ENCODE data around the gene TAF4.
A peak's percentile ranks its signal among the peaks of the same experiment; 100 is the strongest.

The TAF4 gene

DNA sequence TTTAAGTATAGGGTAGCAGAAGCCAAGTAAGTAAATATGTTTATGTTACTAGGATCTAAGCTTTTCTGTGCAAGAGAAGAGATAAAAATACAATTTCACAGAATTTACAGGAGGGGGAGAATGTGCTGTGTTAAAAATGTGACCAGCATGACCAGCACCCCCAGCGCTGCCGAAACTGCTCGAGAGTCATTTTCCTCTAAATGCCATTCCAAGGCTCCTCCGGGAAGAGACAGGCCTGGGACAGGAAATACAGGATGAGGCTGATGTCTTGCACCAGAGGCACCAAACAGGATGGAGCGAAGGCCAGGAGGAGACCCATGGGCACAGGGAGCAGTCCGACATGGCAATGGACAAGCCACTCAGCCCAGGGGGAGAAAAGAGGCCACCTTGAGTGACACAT lies 21.1 kb downstream of the TAF4 start:
- DNase-seq (ENCODE audit: low spot score): no peak

DNA sequence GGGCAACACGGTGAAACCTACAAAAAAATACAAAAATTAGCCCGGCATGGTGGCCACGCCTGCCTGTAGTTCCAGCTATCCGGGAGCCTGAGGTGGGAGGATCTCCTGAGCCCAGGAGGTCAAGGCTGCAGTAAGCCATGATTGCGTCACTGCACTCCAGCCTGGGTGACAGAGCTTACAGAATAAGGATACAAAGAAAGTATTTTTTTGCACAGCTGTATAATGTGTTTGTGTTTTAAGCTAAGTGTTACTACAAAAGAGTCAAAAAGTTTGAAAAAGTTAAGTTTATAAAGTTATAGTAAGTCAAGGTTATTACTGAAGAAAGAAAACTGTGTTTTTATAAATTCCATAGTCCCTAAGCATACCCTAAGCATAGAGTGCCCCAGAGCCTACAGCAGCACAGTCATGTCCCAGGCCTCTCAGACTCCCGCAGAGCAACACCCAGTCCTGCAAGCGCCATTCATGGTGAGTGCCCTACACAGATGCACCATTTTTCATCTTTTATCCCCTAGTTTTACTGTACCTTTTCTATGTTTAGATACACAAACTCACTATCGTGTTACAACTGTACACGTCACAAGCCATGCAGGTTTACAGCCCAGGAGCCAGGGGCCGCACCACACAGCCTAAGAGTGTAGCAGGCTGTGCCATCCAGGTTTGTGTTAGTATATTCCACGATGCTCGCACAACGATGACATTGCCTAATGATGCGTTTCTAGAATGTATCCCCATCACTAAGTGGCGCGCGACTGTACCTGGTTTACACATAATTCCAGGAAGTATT lies 22.4 kb downstream of the TAF4 start:
- DNase-seq (ENCODE audit: low spot score): no peak

DNA sequence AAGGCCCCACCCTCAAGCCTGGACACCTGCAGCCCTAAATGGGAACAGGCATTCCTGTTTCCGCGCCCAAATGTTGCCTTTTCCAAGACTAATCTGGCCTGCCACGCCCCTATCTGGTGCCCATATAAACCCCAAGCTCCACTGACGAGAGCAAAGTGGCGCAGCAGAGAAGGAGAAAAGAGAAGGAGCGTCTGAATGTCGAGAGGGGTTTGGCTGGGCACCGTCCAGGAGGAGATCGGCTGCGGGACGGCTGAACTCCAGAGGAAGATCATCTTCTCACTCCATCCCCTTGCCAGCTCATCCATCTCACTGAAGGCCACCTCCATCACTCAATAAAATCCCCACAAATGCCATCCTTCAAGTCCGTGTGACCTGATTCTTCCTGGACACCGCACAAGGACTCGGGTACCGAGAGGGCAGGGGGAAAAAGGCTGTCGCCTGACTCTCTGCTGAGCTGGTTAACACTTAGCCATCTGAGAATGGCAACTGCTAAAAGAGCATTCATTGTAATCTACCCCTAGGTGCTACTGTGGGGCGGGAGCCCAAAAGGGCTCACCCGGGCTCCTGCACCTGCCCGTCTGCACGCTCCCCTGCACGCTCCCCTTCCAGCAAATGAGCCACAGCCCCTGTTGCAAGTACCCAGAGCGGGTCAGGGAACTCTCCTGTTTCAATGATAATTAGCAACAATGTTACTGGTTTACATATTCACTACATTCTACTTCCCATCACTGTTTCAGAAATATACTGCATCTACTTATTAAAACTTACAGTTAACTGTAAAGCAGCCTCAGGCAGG lies 23.5 kb downstream of the TAF4 start:
- no peak for DNase-seq (ENCODE audit: low spot score)

DNA sequence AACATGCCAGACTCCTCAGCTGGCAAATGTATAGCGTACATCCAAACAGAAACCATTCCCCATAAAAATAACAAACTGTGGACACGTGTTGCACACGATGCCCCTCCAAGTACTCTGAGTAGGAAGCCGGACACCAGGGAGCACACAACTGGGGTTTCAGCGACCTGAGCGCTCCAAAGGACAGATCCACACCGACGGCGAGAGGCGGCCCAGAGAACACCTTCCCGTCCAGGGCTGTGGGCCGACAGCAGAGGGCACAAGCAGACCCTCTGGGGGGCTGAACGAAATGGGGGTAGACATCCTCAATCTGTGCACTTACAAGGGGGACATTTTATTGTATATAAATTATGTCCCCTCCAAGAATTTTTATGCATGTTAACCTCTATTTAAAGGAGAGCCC lies 24.7 kb downstream of the TAF4 start:
- DNase-seq (ENCODE audit: low spot score): no peak

DNA sequence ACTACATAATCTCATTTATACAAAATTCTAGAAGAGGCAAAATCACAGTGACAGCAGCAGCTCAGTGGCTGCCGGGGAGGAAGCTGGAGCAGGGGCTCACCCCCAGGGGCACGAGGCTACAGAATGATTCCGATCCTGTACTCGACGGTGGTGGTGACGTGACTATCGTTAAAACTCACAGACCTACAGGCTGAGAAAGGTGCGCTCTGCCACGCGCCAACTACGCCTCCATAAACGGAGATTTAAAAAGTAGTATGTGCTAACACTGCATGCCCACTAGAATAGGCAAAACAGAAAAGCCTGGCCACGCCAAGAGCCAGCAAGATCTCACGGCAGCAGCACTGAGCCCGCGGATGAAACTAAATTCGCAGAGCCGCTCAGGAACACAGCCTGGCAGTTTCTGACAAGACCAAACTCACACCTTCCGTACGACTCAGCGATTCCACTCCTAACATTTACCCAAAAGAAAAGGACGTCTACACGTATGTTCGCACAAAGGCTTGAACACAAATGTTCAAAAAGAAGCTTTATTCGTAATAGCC lies 25.2 kb downstream of the TAF4 start:
- peak; percentile 54 for DNase-seq (ENCODE audit: low spot score)

DNA sequence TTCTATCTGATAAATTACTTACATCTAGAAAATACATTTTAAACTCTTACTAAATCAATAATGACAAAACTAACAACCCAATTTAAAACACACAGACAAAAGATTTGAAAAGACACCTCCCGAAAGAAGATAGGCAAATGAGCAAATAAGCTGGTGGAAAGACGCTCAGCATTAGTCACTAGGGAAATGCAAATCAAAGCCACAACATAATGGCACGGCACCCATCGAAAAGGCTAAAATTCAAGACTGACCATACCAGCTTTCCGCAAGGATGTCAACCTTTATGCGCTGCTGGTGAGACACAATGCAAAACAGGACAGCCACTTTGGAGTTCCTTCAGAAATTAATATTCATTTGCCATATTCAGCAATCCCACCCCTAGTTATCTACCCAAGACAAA lies 25.9 kb downstream of the TAF4 start:
- DNase-seq (ENCODE audit: low spot score): no peak

DNA sequence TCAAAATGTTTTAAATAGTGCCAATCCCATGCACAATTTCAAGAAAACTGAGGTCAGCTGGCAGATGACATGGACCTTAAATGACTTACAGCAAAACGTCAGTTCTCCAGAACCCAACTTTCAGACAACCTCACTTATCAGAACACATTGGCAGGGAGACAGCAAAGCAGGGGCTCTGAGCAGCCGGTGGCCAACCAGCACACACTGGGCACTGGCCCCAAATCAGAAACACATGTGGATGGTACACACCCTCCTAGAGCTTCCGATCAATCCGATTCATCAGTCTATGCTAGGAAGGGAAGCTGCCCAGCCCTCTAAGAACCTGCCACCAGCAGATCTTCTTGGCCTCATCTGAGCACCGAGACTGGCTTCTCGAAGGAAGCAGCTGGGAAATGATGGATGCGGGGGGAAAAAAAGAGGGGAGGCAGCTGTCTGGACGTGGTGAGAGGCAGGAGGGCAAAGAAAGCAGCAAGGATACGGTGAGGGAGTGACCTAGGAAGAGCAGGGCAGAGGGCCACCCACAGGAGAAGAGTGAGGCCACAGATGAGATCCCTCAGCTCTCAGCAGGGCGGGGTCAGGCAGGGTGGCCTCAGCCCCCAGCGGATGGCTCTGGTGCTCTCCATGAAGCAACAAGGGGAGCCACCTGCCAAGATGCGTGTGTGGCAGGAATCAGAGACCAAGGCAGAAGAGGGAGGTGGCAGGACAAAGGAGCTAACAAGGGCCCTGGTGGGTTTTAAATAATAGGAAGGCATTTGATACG lies 32.9 kb downstream of the TAF4 start:
- DNase-seq (ENCODE audit: low spot score): no peak

DNA sequence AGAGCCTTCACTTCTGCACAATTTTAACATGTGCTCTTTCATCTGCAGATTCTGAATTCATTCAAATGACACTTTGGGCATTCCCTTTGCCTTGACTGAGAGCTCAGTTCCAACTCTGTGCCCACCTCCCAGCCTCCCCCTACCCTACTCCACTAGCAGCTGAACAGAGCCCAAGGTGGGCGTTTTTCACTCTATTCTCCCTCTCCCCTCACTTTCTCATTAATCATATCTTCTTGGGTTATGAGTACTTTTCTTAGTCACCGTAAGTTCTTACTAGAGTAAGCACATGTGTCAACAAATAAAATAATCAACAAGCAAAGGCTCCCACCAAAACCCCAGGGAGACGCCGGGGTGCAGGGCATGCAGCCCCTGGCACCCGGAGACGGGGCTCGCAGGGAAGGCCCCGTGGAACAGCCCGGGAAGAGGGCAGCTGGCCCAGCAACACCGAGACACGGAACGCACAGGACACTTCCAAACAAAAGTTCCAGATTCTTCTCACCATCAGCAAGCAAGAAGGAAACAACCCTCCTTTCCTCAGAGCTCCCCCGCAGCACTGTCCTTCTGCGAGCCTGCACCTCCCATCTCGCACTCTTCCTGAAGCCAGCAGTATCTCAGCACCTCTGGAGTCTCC lies 34.1 kb downstream of the TAF4 start:
- no peak for DNase-seq (ENCODE audit: low spot score)

DNA sequence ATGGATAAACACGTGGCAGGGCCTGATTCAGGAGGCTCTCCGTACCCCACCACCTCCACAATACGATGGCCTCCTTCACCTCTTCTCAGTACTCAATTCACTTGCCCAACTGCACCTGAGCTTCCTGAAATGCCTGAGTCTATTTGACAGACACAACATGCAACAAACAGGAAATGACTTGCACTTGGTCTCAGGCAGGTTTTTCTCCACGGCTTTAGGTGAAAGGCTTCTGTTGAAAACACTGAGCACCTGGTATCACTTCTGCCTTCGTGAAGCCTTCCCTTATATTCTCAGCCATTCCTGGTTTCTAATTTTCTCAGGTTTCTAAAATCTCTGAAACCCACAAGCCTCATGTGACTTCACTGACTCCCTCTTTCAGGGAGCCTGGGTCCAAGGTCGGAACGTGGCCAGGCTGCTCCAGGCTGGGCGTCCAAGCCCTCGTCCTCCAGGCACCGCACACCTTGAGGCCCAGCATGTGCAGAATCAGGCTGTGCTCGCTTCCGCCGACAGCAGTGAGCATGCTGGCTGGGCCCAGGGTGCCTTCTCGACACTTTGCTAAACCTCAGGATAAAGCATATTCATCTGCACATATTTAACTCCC lies 34.7 kb downstream of the TAF4 start:
- DNase-seq (ENCODE audit: low spot score): no peak

DNA sequence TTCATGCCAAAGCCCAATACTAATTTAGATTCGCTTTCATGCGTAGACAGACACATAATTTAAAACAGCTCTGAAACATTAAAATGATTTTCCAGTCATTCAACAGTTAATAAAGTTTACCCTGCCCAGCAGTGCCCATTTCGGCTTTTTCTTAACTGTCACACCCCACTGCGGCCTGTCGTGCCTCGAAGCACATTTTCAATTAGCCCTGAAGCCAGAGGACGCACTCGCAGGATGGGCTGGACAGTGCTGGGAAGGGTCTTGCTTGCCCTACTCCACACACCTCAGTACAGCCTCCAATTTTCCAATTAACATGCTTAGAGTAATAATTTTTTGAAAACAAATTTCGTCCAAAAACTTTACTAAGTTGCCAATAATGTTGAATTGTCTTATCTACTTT lies 35.3 kb downstream of the TAF4 start:
- DNase-seq (ENCODE audit: low spot score): no peak

DNA sequence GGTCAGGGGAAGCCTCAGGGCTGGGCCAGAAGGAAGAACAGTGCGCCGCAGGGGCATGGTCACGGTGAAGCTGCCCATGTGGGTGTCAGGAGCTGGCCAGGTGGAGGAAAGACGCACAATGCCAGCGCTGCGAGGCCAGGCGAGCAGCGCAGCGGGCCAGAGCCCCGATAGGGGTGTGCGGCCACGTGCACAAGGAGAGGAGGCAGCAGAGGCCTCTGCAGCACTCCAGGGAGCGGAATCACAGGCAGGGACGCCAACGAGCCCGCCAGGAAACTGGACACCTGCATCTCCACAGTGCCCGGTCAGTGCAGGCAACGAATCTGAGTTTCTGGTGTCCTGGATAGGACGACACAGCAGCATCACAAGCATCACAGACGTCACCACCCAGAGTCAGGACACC lies 35.7 kb downstream of the TAF4 start:
- no peak for DNase-seq (ENCODE audit: low spot score)

DNA sequence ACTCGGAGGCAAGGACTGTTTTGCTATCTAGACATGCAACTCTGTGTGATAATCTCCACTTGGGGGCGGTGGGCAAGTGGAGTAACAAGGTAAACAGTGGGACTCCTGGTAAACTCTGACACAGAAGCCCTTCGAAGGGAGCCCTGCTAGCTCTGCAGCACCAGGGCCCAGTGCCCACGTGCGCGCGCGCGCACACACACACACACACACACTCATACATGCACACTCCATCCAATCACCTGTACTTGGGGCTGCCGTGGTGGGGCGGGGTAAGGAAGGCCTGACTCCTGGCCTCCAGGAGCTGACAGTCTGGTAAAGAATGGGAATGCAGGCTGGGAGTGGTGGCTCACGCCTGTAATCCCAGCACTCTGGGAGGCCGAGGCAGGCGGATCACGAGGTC lies 36.4 kb downstream of the TAF4 start:
- no peak for DNase-seq (ENCODE audit: low spot score)

DNA sequence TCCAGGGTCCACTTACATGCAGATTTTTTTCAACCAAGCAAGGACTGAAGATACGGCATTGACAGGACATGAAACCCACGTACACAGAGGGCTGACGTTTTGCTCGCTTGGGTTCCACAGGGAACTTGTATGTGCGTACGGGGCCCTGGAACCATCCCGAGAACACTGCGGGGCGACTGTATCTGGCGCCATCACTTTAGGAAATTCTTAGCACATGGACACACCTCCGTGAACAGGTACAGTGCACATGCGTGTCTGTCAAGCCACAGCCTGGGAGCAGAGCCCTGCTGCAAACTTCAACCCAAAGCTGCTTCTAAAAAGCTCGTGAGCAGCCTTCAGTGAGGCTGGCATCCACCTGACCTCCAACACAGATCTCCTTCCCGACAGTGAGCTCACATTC lies 37.3 kb downstream of the TAF4 start:
- DNase-seq (ENCODE audit: low spot score): peak; percentile 58

DNA sequence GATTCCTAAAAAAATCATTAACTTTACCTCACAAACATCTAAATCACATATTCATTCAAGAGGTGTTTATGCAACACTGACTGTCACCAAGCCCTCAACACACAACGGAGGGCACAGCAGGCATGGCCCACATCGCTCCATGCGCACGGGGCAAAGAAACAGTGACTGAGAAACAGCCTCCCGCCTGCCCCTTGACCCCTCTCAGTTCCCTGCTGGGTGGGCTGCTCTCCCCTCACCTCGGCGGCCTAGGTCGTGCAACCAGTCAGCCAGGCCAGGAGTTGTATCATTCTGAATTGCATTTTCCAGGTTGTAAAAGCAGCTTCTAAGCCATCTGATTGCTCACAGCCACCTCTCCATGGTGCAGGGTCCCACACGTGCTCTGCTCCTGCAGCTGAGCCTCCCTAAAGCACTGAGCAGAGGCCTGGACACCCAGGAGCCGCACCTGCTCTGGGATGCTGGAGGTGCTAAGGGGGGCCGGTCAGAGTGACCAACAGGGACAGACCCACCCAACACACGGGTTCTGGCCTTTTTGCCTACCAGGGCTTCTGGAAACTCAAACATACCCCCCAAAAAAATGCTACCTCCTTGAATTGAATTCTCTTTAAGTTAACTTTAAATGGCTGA lies 37.9 kb downstream of the TAF4 start:
- no peak for DNase-seq (ENCODE audit: low spot score)

DNA sequence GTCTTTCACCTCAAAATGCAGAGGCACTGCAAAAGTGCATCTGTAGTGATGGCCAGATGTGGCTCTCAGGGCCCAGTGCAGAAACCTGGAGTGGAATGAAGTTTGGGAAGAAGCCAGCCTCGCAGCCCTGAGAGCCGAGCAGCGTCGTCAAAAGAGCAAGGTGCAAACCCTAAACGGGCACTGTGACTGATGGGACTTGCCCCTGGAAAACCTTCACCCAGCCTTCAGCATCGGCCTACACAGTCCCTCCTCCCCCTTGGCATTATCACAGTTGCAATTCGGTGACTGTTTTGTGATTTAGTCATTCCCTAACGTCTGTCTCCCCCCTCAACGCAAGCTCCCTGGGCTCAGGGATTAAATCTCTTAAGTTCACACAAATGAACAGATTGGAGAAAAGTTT lies 38.6 kb downstream of the TAF4 start:
- no peak for DNase-seq (ENCODE audit: low spot score)

DNA sequence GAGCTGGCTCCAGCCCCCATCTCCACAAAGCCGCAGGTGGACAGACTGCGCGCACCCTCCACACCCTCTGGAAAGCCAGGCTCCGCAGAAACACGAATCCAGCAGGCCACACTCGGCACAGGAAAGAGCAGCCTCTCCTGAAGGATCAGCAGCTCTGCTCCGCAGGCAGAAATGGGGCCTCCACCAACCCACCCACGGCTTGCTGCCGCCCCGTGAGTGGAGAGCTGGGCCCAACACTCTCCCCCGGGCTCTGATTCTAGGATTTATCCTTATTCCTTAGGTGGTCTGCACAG lies 39.2 kb downstream of the TAF4 start:
- DNase-seq (ENCODE audit: low spot score): no peak

DNA sequence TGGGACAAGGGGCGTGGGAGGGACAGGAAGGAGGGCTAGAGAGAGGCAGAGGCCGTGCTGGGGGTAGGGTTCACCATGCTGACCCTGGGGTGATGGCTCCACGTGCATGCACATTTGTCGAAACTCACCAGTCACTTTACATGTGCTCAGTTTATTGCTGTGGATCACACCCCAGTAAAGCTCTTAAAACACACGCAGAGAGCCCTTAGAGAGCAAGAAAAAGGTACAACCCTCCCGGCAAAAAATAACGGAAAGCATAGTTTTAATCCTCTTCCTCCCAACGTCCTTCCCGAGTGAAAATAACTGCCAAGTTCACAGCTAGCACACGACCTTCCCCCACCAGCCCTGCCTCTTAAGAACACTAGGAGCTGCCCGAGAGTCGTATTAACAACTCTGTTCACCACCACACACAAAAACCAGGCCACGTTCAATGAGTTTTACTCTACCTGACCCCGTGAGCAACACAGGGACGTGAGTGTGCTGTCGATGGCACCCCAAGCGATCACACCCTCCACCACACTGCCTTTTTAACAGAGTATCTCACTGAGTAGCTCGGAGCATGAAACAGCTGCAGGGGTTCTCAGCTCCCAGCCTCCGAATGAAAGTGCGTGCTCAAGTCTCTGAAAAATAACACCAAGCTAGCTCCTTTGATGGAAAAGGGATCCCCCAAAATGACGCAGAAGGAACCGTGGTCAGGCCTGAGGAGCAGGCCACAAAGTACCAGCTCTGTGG lies 39.7 kb downstream of the TAF4 start:
- DNase-seq (ENCODE audit: low spot score): peak; percentile 78

DNA sequence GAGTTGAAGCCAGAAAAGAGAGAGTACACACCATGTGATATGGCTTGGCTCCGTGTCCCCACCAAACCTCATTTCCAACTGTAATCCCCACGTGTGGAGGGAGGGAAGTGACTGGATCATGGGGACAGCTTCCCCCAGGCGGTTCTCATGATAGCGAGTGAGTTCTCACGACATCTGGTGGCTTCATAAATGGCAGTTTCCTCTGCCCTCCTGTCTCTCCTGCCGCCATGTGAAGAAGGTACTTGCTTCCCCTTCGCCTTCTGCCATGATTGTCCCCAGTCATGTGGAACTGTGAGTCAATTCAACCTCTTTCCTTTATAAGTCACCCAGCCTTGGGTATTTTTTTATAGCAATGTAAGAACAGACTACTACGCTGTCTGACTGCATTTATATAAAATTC lies 40.3 kb downstream of the TAF4 start:
- DNase-seq (ENCODE audit: low spot score): no peak

DNA sequence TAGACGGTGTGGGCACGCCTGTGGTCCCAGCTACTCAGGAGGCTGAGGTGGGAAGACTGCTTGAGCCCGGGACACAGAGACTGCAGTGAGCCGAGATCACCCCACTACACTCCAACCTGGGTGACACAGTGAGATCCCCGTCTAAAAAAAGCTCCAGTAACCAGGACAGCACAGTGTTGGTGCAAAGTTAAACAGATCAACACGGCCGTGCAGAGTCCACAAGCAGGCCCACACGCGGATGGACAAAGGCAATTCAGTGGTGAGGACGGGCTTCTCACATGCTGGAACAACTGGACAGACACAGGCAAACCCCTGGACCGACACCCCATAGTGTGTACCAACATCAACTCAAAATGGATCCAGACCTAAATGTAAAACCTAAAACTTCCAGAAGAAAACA lies 41.7 kb downstream of the TAF4 start:
- DNase-seq (ENCODE audit: low spot score): no peak

DNA sequence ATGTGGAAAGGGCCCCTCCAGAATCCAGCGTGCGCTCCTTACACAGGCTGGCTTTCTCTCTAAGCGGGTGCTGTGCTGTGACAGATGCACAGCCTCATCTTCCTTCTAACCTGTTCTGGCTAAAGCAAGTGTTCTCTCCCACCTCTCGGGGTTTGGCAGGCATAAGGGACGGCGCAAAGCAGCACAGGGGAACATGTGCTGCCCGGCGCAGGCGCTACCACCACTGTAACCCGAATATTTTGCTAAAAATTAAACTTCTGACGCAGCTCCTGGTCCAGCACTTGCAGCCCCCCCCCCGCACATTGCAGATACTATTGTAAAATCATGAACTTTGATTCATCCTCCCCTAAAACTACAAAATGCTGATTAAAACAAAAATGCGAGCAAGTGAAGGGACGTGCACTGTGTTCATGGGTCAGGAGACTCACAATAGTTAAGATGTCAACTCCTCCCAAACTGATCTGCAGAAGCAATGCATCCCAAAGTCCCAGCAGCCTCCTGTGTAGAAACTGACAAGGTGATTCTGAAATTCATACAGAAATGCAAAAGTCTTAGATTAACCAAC lies 43.0 kb downstream of the TAF4 start:
- no peak for DNase-seq (ENCODE audit: low spot score)
